CD4-positive, CD25-positive, alpha-beta regulatory T cell (primary cell): Measurements from ENCODE around the gene RPH3AL. TPM values are rescaled to one million over a fixed set of nuclear protein-coding genes. Genes with fewer than 3 reads are reported as not detected.
A peak's percentile ranks its signal among the peaks of the same experiment; 100 is the strongest.

Source experiments
- ATAC-seq, 2 donors: fragments of 150-1000 bp; cut with Tn5 transposase; one replicate each; pipeline ENCODE4 v1.10.0; 2021; ENCODE audit warnings: low read depth in 2 of 2, moderate number of reproducible peaks in 2 of 2, moderate library complexity in 1 of 2
- DNase-seq, 3 donors: peaks; one replicate each; pipeline versions ENCODE4 v3.0.0 to v3.0.0-alpha.2; 2012 to 2022; ENCODE audit warnings: mixed read lengths in 1 of 3
- H3K27ac ChIP-seq: one replicate; pipeline ENCODE4 v1.7.0; 2013; ENCODE audit warnings: mild to moderate bottlenecking, low read length; ENCODE audit not compliant: insufficient read depth, poor library complexity, severe bottlenecking
- H3K27me3 ChIP-seq: one replicate; pipeline ENCODE4 v1.7.0; 2013; ENCODE audit warnings: low read length; ENCODE audit not compliant: control insufficient read depth, insufficient read depth
- H3K36me3 ChIP-seq: one replicate; pipeline ENCODE4 v1.7.0; 2013; ENCODE audit warnings: mild to moderate bottlenecking, low read length, moderate library complexity; ENCODE audit not compliant: control insufficient read depth, insufficient read depth
- H3K4me1 ChIP-seq: 2 replicates; pipeline ENCODE4 v1.7.0; 2013; ENCODE audit warnings: mild to moderate bottlenecking, low read length; ENCODE audit not compliant: insufficient read depth, control insufficient read depth, poor library complexity, severe bottlenecking
- H3K4me3 ChIP-seq: one replicate; pipeline ENCODE4 v1.7.0; 2013; ENCODE audit warnings: low read depth, mild to moderate bottlenecking, low read length, moderate library complexity
- H3K9me3 ChIP-seq, 2 experiments: 1 replicate in 1 of 2; 2 replicates in 1 of 2; pipeline ENCODE4 v1.7.0; 2013; ENCODE audit warnings: low read length in 2 of 2, mild to moderate bottlenecking in 1 of 2, moderate library complexity in 1 of 2; ENCODE audit not compliant: control insufficient read depth in 2 of 2
- H3K27ac Mint-ChIP-seq, 3 donors: one replicate each; pipeline ENCODE4 v1.8.0; 2020 to 2022; ENCODE audit warnings: mild to moderate bottlenecking in 3 of 3, mixed read lengths in 3 of 3, moderate library complexity in 2 of 3
- H3K27me3 Mint-ChIP-seq: one replicate; pipeline ENCODE4 v1.8.0; 2022; ENCODE audit warnings: mild to moderate bottlenecking, mixed read lengths
- H3K36me3 Mint-ChIP-seq: one replicate; pipeline ENCODE4 v1.8.0; 2020; ENCODE audit warnings: mixed read lengths
- H3K4me1 Mint-ChIP-seq, 4 donors: one replicate each; pipeline ENCODE4 v1.8.0; 2020 to 2022; ENCODE audit warnings: mixed read lengths in 4 of 4, mild to moderate bottlenecking in 1 of 4
- H3K4me3 Mint-ChIP-seq, 4 donors: one replicate each; pipeline ENCODE4 v1.8.0; 2020 to 2022; ENCODE audit warnings: mild to moderate bottlenecking in 4 of 4, mixed read lengths in 4 of 4, moderate library complexity in 3 of 4
- H3K9me3 Mint-ChIP-seq, 7 donors: one replicate each; pipeline ENCODE4 v1.8.0; 2020 to 2022; ENCODE audit warnings: mixed read lengths in 7 of 7, mild to moderate bottlenecking in 3 of 7, moderate library complexity in 2 of 7
- polyA plus RNA-seq, 4 donors: library from polyadenylated mRNA; unstranded; fragments of 300-500 nt; fragmentation: Illumina TruSeq; gene quantifications; one replicate each; pipeline ENCODE4 v1.2.3, GENCODE V29; 2021
- total RNA-seq: library from RNA; stranded (reverse); gene quantifications from one replicate; pipeline ENCODE4 v1.2.3, GENCODE V29; 2022

Gene RPH3AL
- total and polyA plus RNA-seq, 5 donors from 2014 or later = 0.65 to 5.6 (median 3.0) TPM

DNA sequence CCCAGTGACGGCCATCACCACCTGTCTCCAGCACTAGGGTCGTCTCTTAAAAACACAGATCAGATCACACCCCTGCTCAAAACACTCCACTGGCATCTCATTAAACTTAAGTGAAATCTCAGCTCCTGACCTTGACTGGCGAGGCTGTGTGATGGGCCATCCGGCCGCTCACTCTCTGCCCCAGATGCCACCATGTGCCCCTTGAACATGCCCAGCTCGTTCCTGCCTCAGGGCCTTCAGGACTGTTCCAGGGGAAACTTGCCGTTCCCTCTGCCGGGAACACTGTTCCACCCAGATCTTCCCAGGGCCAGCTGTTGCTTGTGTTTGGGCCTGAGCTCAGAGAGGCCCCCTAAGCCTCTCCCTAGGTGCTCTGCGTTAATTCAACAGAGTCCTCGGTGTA lies 39.4 kb downstream of the RPH3AL start:
- Histone ChIP-seq H3K9me3 (no peaks in the 10 kb centered on the region), H3K36me3 (no peaks in the 10 kb centered on the region), H3K27me3 (no peaks in the 10 kb centered on the region), H3K27ac (no peak overlapping the region), H3K4me3 (no peak overlapping the region), H3K4me1 (no peaks in the 10 kb centered on the region)
- no peak overlapping the region for H3K4me3 Mint-ChIP-seq
- DNase-seq (no peak), ATAC-seq (no peak)
- H3K27me3 Mint-ChIP-seq = no peaks in the 10 kb centered on the region
- H3K36me3 Mint-ChIP-seq = no peaks in the 10 kb centered on the region
- H3K9me3 Mint-ChIP-seq = peaks cover 0 to 7% (median 0%) of the 10 kb centered on the region in 7 donors
- no peaks in the 10 kb centered on the region for H3K4me1 Mint-ChIP-seq
- no peak overlapping the region for H3K27ac Mint-ChIP-seq

DNA sequence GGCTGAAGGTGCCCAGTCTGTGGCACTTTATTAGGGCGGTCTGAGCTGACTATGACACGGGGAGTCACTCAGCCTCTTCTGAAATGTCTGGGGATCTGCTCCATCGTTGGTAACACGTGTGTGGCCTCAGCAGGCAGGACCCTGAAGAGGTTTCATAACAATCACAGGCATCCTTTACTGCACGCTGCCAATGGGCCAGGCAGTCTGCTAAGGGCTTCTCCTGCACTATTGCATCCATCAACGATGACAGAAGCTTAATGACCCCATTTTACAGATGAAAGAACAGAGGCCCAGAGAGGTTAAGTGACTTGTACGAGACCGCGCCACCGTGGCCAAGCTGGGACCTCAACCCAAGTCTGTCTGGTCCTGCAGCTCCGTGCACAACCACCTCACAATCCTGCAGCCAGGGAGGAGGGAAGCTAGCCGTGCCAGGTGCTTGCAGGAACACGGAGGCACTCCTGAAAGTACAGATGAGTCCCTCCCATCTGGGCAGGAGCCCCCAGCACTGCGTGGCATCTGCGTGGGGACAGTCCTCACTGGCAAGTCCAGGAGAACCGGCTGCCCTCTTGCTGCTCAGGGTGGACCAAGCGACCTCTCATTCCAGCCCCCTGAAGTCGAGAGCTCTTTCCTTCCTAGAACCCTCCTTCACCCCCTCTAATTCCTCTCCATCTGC lies 40.0 kb downstream of the RPH3AL start:
- DNase-seq (no peak), ATAC-seq (no peak)
- H3K9me3 Mint-ChIP-seq = peaks cover 0 to 7% (median 0%) of the 10 kb centered on the region in 7 donors
- H3K27me3 Mint-ChIP-seq = no peaks in the 10 kb centered on the region
- no peaks in the 10 kb centered on the region for H3K36me3 ChIP-seq
- no peaks in the 10 kb centered on the region for H3K9me3 ChIP-seq
- no peak overlapping the region for H3K27ac Mint-ChIP-seq
- no peak overlapping the region for H3K4me3 ChIP-seq
- no peak overlapping the region for H3K4me3 Mint-ChIP-seq
- H3K27me3 ChIP-seq = no peaks in the 10 kb centered on the region
- no peaks in the 10 kb centered on the region for H3K36me3 Mint-ChIP-seq
- H3K4me1 Mint-ChIP-seq = no peaks in the 10 kb centered on the region
- no peak overlapping the region for H3K27ac ChIP-seq
- H3K4me1 ChIP-seq = no peaks in the 10 kb centered on the region

DNA sequence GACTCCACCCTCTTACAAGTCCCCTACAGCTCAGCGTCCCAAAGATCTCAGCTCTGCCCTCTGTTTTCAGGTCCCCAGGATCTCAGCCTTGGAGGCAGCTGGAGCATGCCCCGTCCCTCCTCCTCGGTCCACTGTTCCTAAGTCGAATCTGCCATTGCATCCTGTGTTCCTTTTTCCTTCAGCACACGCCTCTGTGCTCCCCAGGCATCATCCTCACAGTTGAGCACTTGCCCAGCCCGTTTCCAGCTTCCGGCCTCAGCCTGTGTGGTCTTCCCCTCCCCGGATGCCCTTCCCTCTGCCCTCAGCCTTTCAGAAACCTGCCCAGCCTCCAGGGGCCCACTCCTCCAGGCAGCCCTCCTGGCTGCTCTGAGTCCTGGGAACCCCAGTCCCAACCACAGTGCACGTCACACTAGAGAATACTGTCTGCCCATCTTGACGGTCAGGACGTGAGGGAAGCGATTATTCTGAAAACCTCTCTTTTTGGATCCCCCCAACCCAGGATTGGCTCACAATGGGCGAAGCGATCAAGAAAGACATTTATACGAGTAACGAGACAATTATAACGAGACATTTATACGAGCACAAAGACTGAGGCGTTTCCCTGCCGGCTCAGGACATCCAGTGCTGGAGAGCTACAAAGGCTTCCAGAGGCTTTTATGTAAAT lies 41.4 kb downstream of the RPH3AL start:
- Mint-ChIP-seq H3K27ac (peak overlapping the region in 2 of 3 donors; percentile 34 to 77), H3K9me3 (peaks cover 0 to 7% (median 0%) of the 10 kb centered on the region in 7 donors), H3K4me3 (no peak overlapping the region), H3K4me1 (no peaks in the 10 kb centered on the region), H3K27me3 (no peaks in the 10 kb centered on the region), H3K36me3 (no peaks in the 10 kb centered on the region)
- Histone ChIP-seq H3K36me3 (no peaks in the 10 kb centered on the region), H3K27me3 (no peaks in the 10 kb centered on the region), H3K4me1 (no peaks in the 10 kb centered on the region), H3K27ac (no peak overlapping the region), H3K9me3 (no peaks in the 10 kb centered on the region), H3K4me3 (no peak overlapping the region)
- ATAC-seq (no peak), DNase-seq (no peak)

DNA sequence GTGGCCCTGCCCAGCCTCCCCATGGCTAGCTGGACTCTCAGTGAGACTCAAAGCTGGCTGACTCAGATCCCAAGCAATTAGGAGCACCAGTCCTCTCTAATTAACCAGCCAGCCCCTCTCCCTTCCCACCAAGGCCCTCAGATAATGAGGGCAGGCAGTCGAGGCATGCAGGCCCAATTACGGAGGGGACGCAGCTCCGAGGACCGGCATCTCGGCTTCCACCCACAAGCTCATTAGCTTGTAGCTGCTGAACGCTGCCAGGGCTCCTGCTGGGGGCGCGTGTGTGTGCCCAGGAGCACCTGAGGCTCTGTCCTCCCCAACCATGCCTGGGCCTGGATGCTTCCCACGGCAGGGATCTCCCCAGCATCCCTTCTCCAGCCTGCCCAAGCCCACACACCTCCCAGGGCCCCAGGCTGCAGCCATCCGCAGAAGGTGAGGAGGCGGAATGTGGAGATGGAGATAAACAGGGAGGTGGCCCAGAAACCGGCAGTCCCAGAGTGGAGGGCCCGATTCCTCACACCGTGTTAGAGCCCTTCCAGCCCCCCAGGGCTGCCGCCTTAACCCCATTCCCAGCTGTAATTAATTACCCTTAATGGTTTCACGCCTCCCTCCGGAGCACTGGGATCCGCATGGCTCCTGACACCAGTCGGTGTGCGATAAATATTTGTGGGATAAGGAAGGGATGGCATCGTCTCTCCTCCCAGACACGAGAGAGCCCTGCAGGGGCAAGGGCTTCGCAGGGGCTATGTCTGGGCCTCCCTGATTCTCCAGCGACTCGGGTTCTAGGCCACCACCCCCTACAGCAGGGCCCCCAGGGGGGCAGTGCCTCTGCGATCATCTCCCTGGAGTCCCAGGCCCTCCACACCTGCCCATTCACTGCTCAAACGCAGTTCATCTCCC lies 42.2 kb downstream of the RPH3AL start:
- no peak overlapping the region for H3K4me3 Mint-ChIP-seq
- no peaks in the 10 kb centered on the region for H3K27me3 Mint-ChIP-seq
- H3K27me3 ChIP-seq = no peaks in the 10 kb centered on the region
- H3K4me3 ChIP-seq = no peak overlapping the region
- no peaks in the 10 kb centered on the region for H3K36me3 Mint-ChIP-seq
- no peaks in the 10 kb centered on the region for H3K4me1 Mint-ChIP-seq
- no peaks in the 10 kb centered on the region for H3K36me3 ChIP-seq
- H3K9me3 Mint-ChIP-seq = peaks cover 0 to 3% (median 0%) of the 10 kb centered on the region in 7 donors
- no peaks in the 10 kb centered on the region for H3K4me1 ChIP-seq
- H3K27ac Mint-ChIP-seq = peak overlapping the region in 1 of 3 donors; percentile 21
- H3K27ac ChIP-seq = no peak overlapping the region
- H3K9me3 ChIP-seq = no peaks in the 10 kb centered on the region
- DNase-seq (no peak), ATAC-seq (no peak)

DNA sequence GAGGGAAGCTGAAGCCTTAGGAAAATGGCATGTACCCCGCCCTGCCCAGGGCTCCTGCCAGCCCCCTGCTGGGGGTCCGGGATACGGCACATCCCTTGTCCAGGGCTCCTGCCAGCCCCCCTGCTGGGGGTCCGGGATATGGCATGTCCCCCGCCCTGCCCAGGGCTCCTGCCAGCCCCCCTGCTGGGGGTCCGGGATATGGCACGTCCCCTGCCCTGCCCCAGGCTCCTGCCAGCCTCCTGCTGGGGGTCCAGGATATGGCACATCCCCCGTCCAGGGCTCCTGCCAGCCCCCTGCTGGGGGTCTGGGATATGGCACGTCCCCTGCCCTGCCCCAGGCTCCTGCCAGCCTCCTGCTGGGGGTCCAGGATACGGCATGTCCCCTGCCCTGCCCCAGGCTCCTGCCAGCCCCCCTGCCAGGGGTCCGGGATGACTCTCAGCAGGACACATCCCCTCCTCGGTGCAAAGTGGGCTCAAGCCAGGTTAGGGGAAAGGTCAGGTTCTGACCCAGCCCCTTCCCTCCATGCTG lies 43.2 kb downstream of the RPH3AL start:
- H3K4me3 ChIP-seq = no peak overlapping the region
- H3K36me3 Mint-ChIP-seq = no peaks in the 10 kb centered on the region
- H3K27ac Mint-ChIP-seq = no peak overlapping the region
- no peaks in the 10 kb centered on the region for H3K4me1 ChIP-seq
- no peaks in the 10 kb centered on the region for H3K4me1 Mint-ChIP-seq
- H3K27me3 ChIP-seq = no peaks in the 10 kb centered on the region
- H3K27ac ChIP-seq = no peak overlapping the region
- no peaks in the 10 kb centered on the region for H3K9me3 ChIP-seq
- H3K4me3 Mint-ChIP-seq = no peak overlapping the region
- DNase-seq (no peak), ATAC-seq (peak; percentile 30 to 35)
- no peaks in the 10 kb centered on the region for H3K36me3 ChIP-seq
- no peaks in the 10 kb centered on the region for H3K27me3 Mint-ChIP-seq
- no peaks in the 10 kb centered on the region for H3K9me3 Mint-ChIP-seq

DNA sequence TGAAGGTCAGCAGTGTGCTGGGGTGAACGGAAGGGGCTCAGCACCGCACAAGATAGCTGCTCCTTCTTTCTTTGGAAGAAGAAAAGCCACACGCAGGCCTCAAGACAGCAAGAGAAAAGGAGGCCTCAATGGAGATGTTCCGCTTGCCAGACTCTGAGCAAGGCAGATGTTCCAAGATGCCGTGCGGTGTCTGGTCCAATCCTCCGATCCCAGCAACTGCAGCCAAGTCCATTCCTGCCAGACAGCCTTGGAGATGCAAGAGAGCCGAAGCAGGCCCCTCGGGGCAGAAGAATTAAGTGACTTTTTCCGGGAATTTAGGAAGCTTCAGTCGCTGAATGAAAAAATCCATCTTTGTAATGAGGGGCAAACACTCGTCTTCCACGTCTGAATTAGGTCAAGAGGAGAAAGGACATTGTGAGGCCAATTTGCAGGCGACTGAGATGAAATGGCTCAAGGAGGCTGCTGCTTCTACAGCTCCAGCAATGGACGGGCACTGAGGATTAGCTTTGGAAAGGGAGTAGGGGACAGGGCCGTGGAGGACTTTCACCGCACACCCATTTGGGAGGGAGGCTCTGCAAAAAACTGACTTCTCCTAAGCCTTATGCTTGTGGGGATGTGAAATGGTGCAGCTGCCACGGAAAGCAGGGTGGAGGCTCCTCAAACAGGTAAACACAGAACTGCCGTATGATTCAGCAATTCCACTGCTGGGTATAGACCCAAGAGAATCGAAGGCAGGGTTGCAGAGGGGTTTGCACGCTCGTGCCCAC lies 44.7 kb downstream of the RPH3AL start:
- peaks cover 4% of the 10 kb centered on the region for H3K27me3 Mint-ChIP-seq
- no peak for ATAC-seq
- Histone ChIP-seq H3K36me3 (no peaks in the 10 kb centered on the region), H3K27ac (no peak overlapping the region), H3K4me1 (no peaks in the 10 kb centered on the region), H3K9me3 (no peaks in the 10 kb centered on the region), H3K4me3 (no peak overlapping the region), H3K27me3 (no peaks in the 10 kb centered on the region)
- DNase-seq = no peak
- H3K9me3 Mint-ChIP-seq = no peaks in the 10 kb centered on the region
- no peak overlapping the region for H3K4me3 Mint-ChIP-seq
- H3K27ac Mint-ChIP-seq = peak overlapping the region in 2 of 3 donors; percentile 2 to 31
- no peaks in the 10 kb centered on the region for H3K36me3 Mint-ChIP-seq
- no peaks in the 10 kb centered on the region for H3K4me1 Mint-ChIP-seq

DNA sequence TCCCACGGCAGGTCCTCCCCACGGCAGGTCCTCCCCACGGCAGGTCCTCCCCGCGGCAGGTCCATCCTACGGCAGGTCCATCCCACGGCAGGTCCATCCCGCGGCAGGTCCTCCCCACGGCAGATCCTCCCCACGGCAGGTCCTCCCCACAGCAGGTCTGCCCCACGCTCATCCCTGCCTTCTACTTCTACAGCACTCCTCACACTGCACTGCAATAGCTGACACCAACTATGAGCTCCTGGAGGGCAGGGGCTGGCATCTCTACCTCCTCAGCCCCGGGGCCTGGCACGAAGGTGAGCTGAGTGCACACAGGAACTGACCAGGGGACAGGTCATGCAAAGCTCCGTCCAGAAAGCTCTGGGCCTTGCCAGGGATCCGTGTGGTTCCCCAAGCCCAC lies 45.3 kb downstream of the RPH3AL start:
- Mint-ChIP-seq H3K27me3 (peaks cover 7% of the 10 kb centered on the region), H3K4me3 (no peak overlapping the region), H3K9me3 (no peaks in the 10 kb centered on the region), H3K36me3 (no peaks in the 10 kb centered on the region), H3K27ac (no peak overlapping the region), H3K4me1 (no peaks in the 10 kb centered on the region)
- DNase-seq = no peak
- H3K27me3 ChIP-seq = no peaks in the 10 kb centered on the region
- no peak for ATAC-seq
- no peak overlapping the region for H3K27ac ChIP-seq
- no peaks in the 10 kb centered on the region for H3K36me3 ChIP-seq
- H3K9me3 ChIP-seq = no peaks in the 10 kb centered on the region
- H3K4me3 ChIP-seq = no peak overlapping the region
- no peaks in the 10 kb centered on the region for H3K4me1 ChIP-seq
